ENCODE data around the gene SP8.
"Not testable (repeated sequence)": the region's sequence is repeated elsewhere in the genome, so short reads cannot be mapped to it uniquely, and the experiment has no call there.

Gene SP8

GRCh38 chr7:20827172-20827571 is 40.5 kb upstream of the SP8 start:
- DNase-seq (ENCODE audit: low read depth): no peak
- no peak for TF ChIP-seq CTCF (conservative IDR thresholded peaks at IDR 0.05; ENCODE audit: low read length)
- no peak overlapping the region for H3K4me3 ChIP-seq (ENCODE audit: low read length)

GRCh38 chr7:20826243-20826642 is 39.6 kb upstream of the SP8 start:
- no peak for DNase-seq (ENCODE audit: low read depth)
- H3K4me3 ChIP-seq (ENCODE audit: low read length): no peak overlapping the region
- no peak for TF ChIP-seq CTCF (conservative IDR thresholded peaks at IDR 0.05; ENCODE audit: low read length)

- H3K4me3 ChIP-seq (ENCODE audit: low read length): no peak overlapping the region
- no peak for DNase-seq (ENCODE audit: low read depth)
- TF ChIP-seq CTCF (conservative IDR thresholded peaks at IDR 0.05; ENCODE audit: low read length): no peak
Measured at GRCh38 chr7:20825555-20825954, 38.9 kb upstream of the SP8 start.

GRCh38 chr7:20821390-20821789 is 34.7 kb upstream of the SP8 start:
- not testable (repeated sequence) for H3K4me3 ChIP-seq (ENCODE audit: low read length); DNase-seq (ENCODE audit: low read depth)

- no peak overlapping the region for H3K4me3 ChIP-seq (ENCODE audit: low read length)
- TF ChIP-seq CTCF (conservative IDR thresholded peaks at IDR 0.05; ENCODE audit: low read length): no peak
- no peak for DNase-seq (ENCODE audit: low read depth)
Measured at GRCh38 chr7:20816372-20816959, 29.8 kb upstream of the SP8 start.

- DNase-seq (ENCODE audit: low read depth): no peak
- H3K4me3 ChIP-seq (ENCODE audit: low read length): no peak overlapping the region
- TF ChIP-seq CTCF (conservative IDR thresholded peaks at IDR 0.05; ENCODE audit: low read length): no peak
Measured at GRCh38 chr7:20804345-20804744, 17.7 kb upstream of the SP8 start.

GRCh38 chr7:20799566-20800366 is 13.1 kb upstream of the SP8 start:
- DNase-seq (ENCODE audit: low read depth): no peak
- no peak for TF ChIP-seq CTCF (conservative IDR thresholded peaks at IDR 0.05; ENCODE audit: low read length)
- no peak overlapping the region for H3K4me3 ChIP-seq (ENCODE audit: low read length)

All from AG10803 (cell line).